GM12892 (cell line): ENCODE measurements around the gene GABPB2.

ENCODE experiments used
- DNase-seq: peaks from one replicate; pipeline ENCODE4 v3.0.0; 2011; ENCODE audit not compliant: insufficient read length
- FAIRE-seq: peaks from 2 replicates; lab custom pipeline; 2011; peaks lifted over from hg19 to GRCh38; lab: Jason Lieb, UNC
- POLR2A ChIP-seq: IDR thresholded peaks from 2 replicates; pipeline ENCODE4 v1.6.1; 2011; ENCODE audit warnings: low read depth, low read length, control low read depth
- POLR2AphosphoS5 ChIP-seq: IDR thresholded peaks from 2 replicates; pipeline ENCODE4 v1.6.1; 2011; ENCODE audit warnings: low read depth, low read length, control low read depth
- TAF1 ChIP-seq: IDR thresholded peaks from 2 replicates; pipeline ENCODE4 v1.6.1; 2011; ENCODE audit warnings: low read depth, mild to moderate bottlenecking, control low read depth, low read length, borderline replicate concordance

GABPB2 gene

DNA sequence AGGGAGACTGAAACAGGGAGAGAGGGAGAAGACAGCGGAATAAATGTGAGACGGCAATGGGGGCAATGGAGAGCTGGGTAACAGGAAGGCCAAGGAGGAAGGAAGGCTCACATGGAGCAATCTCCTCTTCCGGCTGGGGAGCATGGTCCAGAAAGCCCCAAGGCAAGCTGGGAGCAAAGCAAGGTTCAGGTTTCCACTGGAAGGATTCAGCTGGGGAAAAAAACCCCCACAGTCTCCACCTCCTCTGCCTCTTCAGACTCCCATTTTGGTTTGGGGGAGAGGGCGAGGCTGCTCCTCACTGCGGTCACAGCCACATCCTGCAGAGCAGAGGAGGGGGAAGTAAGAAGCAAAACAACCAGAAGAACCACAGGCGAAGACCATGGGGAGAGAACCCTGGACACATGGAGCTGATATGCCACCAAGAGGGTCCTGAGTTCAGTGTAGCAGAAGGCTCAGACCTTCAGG, 86.5 kb downstream of the GABPB2 start:
- TF ChIP-seq POLR2AphosphoS5 (0 out of 2 replicates have a peak, but pooled peaks have one; percentile 34), POLR2A (no peak), TAF1 (no peak)
- DNase-seq (no peak), FAIRE-seq (no peak)

DNA sequence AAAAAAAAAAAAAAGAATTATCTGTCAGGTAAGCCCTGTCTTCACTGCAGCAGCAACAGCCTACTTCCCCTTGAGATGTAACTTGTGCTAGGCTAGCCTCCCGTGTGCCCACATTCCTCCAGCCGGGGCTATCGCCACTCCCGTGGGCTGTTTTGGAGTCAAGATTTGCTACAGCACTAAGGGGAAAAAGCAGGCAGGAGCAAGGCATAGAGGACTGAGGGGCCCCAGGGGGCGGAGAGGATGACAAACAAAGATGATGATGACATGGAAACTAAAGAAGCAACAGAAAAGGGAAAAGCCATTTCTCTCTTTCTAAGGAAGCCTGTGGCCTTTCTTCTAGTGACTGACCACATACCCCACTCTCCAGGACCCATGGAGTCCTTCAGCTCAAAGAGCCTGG, 87.8 kb downstream of the GABPB2 start:
- TF ChIP-seq POLR2A (no peak), TAF1 (no peak)
- DNase-seq (no peak), FAIRE-seq (no peak)

DNA sequence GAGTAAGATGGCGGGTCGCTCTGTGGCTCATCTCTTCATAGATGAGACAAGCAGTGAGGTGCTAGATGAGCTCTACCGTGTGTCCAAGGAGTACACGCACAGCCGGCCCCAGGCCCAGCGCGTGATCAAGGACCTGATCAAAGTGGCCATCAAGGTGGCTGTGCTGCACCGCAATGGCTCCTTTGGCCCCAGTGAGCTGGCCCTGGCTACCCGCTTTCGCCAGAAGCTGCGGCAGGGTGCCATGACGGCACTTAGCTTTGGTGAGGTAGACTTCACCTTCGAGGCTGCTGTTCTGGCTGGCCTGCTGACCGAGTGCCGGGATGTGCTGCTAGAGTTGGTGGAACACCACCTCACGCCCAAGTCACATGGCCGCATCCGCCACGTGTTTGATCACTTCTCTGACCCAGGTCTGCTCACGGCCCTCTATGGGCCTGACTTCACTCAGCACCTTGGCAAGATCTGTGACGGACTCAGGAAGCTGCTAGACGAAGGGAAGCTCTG, 88.2 kb downstream of the GABPB2 start:
- no peak for FAIRE-seq
- DNase-seq = no peak
- no peak for TF ChIP-seq POLR2A
- no peak for TF ChIP-seq POLR2AphosphoS5
- no peak for TF ChIP-seq TAF1

DNA sequence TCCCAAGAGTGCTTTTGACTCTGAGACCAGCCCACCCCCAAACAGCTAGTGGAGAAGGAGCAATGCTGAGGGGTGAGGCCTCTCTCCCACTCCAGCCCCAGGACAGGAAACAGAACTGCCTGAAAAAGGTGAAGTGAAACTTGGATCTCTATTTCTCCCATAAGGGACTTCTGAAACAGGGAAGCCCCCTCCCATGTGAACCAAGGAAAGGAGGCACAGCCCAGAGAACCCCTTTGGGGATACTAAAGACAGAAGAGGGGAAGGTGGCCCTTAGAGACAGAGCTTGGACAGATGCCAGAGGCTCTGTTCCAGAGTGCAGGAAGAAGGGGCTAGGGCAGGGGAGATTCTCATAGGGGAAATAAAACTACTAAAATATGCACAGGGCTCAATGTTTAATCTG, 88.8 kb downstream of the GABPB2 start:
- no peak for FAIRE-seq
- no peak for TF ChIP-seq POLR2A
- TF ChIP-seq POLR2AphosphoS5 = no peak
- no peak for TF ChIP-seq TAF1
- no peak for DNase-seq

DNA sequence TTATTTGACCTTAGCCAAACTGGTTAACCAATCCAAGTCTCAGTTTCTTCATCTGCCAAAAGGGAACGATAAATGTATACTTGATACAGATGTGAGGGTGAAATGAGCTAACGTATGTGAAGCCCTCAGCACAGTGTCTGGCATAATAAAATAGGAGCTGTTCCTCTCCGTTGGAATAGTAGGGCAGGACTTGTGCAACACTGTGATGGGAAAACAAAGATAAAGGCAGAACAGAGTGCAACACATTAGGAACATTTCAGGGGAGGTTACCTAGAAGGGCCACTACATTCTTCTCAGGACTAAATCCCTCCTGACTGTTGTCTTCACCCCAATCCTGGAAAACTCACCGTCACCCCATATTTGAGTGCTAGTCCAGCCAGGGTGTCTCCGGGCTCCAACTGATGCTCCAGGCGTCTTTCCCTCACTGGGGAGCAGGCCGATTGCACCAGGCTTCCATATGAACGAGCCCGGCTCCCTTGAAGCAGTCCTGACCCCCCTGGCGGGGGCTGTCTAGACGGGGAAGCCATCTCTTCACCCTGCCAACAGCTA, 94.2 kb downstream of the GABPB2 start:
- no peak for FAIRE-seq

DNA sequence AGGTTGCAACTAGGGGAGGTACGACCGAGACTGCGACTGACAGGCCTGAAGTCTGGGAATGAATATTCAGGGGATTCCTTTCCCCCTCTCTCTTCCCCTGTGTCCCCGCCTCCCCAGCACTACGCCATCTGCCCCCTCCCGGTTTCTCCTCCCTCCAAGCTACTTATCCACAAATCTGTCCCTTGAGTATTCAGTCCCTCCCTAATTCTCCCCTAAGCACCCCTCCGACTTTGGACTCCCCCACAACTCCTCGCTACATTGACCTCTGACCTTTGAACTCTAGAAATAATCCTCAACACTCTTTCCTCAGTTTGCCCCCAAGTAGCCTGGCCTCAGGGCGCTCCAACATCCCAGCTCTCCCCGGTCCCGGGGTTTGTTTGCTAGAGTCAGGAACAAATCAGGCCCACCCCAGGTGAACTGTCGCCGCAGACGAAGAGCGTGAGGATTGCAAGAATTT, 94.7 kb downstream of the GABPB2 start:
- FAIRE-seq = peak; percentile 27
- no peak for TF ChIP-seq POLR2A
- no peak for TF ChIP-seq POLR2AphosphoS5
- no peak for TF ChIP-seq TAF1
- no peak for DNase-seq

More for the DNA sequence above, 94.2 kb downstream of the GABPB2 start:
- TF ChIP-seq POLR2AphosphoS5 = no peak
- TF ChIP-seq TAF1 = no peak
- TF ChIP-seq POLR2A = no peak
- DNase-seq = no peak

DNA sequence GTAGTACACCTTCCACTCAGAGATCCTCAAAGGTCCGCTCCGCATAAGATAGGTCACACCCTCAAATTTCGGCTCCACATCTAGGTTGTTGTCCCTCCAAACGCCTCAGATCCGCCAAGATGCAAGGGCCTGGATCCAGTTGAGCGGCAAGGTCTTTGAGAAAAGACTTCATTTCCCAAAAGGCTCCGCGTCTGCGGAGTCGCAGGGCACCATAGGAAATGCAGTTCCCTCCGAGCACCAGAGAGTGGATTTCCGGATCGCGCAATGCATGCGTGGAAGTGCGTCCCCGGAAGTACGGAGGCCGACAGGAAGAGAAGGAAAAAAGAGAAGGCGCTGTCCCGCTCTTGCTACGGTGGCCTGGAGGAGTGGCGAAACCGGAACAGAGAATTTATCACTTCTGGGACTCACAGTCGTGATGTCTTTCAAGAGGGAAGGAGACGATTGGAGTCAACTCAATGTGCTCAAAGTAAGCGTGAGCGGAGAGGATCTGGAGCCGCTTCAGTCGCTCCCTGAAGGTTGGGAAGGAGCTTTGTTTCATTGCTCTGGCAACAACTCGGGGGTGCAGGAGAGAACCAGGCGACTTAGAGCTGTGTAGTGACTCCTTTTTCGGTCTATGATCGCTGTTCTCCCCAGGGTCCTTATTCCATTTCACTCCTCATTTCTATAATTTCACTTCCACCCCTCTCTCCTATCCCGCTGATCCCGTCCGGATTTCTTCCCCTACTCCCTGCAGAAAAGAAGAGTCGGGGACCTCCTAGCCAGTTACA, 95.4 kb downstream of the GABPB2 start, which contains the start of the genes LYSMD1 and SCNM1:
LYSMD1 (minus strand) TSS at position 165 of the 767 bp plus-strand sequence. CDS start 644 bp downstream, outside the sequence.
SCNM1 (plus strand) TSS at position 407 of the 767 bp plus-strand sequence; CDS start at position 416, 9 bp downstream.
- FAIRE-seq (peak; percentile 98), DNase-seq (peak; percentile 85)
- TF ChIP-seq TAF1 (peak; percentile 80; the same call in 1 of the 2 replicates), POLR2AphosphoS5 (peak; percentile 91), POLR2A (peak; percentile 93)

DNA sequence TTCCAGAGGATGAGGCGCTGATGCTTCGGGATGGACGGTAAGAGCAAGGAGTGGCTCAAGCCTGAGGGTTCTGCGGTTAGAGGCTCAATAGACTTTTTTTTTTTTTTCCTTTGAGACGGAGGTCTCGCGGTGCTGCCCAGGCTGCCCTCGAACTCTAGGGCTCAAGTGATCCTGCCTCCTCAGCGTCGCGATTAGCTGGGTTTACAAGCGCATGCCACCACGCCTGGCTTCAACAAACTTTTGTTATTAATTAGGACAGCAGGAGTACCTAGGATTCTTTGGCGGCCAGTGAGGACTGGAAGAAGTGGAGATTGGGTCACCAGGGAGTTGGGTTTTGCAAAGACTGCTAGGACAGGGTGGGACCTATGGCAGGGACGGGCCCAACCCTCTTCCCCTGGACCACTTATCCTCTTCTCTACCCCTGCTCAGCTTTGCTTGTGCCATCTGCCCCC, 96.0 kb downstream of the GABPB2 start:
- DNase-seq (no peak), FAIRE-seq (no peak)
- TF ChIP-seq TAF1 (no peak), POLR2A (no peak), POLR2AphosphoS5 (no peak)

DNA sequence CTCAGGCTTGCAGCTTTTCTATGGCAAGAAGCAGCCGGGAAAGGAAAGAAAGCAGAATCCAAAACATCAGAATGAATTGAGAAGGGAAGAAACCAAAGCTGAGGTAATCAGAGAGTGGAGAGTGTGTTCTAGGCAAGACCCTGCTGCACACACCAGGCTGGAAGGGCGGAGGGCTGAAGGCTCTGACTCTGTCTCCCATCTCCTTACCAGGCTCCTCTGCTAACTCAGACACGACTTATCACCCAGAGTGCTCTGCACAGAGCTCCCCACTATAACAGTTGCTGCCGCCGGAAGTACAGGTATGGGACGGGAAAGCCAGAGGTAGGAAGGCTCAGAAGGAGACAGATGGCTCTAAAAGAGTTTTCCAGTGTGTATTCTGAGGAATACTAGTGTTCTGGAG, 96.6 kb downstream of the GABPB2 start:
- no peak for FAIRE-seq
- no peak for TF ChIP-seq POLR2A
- DNase-seq = no peak

DNA sequence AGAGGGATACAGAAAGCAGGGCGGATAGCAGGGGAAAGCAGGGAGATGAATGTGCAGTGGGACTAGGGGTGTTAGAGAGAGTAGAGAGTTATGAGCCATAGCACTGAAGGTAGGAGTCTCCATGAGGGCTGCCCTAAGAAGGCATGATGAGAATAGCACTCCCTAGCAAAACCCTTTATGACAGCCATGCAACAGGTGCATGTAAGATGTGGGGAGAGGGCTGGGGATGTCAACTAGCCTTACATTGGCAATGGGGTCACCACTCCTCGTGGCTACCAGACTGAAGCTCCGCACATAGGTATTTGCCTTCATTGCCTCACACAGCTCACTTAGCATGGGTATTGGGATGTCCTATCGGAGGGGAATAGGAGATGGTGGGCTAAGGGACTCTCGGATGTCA, 100.6 kb downstream of the GABPB2 start:
- TF ChIP-seq POLR2A (no peak), POLR2AphosphoS5 (peak; percentile 36)
- DNase-seq (no peak), FAIRE-seq (no peak)
